HG02642 (cell line): ENCODE data around the gene COBL.

ENCODE experiments used
- ATAC-seq: cut with Tn5 transposase; IDR thresholded peaks from one replicate; pipeline ENCODE4 v1.9.1; 2021; ENCODE audit warnings: mild to moderate bottlenecking; ENCODE audit not compliant: unreplicated experiment, poor library complexity

Gene COBL

GRCh38 chr7:50988465-50988864 is 328.1 kb downstream of the COBL start:
- ATAC-seq = no peak

- no peak for ATAC-seq
Measured at GRCh38 chr7:50985096-50985495, 331.5 kb downstream of the COBL start.

DNA sequence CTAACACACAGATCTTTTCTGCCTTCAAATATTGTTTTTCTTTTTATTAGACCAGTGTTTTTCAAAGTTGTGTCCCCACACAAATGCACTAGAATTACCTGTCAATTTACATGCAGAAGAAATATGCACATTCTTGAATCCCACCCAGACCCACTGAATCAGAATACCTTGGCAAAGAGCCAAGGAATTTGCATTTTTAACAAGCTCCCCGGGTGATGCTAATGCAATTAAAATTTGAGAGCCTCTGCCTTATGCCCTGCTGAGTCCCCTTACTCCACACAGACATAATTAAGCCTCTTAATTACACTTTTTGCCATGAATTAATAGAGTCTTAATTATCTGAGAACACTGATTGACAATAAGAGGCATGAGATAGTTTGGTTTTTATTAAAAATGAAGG is 332.8 kb downstream of the COBL start:
- ATAC-seq = no peak

DNA sequence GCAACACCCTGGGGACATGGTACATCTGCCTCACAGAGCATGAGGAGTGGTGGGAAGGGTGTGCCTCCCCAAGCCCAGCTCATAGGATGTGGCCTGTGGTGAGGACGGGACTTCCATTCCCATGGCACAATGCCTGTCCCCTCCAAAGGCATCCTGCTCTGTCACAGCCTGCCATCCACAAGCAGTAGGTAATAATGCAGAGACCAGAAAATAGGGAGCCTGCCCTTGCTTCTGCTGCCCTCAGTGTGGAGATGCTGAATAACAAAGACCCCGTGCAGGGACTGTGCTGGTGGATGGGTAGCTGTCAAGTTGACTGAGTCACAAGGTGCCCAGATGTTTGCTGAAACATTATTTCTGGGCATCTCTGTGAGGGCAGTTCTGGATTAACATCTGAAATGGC is 334.0 kb downstream of the COBL start:
- ATAC-seq = no peak

- no peak for ATAC-seq
Measured at GRCh38 chr7:50981743-50982142, 334.9 kb downstream of the COBL start.

GRCh38 chr7:50980411-50980810 is 336.2 kb downstream of the COBL start:
- ATAC-seq = no peak

DNA sequence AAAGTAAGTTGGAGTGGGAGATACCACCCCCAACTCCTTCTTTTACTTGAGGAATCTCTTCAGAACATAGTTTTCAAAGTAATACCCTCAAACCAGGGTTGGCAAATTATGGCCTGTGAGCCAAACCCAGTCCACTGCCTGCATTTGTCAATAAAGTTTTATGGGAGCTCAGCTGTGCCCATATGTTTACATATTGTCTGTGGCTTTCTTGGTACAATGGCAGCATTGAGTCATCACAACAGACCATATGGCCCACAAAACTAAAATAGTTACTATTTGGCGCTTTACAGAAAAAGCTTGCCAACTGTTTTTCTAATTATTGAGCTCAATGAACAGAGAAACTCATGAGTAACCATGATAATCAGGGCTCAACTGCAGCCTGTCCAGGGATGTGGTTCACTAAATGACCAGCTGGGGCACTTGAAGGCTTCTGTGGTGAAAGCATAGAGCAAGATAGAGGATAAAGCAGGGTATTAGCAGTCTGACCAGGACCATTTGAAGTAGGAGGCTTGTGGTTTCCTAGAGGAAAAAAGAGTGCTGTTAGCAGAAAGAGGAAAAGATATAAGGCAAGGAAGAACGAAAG is 337.9 kb downstream of the COBL start:
- ATAC-seq = no peak

- no peak for ATAC-seq
Measured at GRCh38 chr7:50977421-50977820, 339.2 kb downstream of the COBL start.

- no peak for ATAC-seq
Measured at GRCh38 chr7:50976064-50976463, 340.5 kb downstream of the COBL start.

DNA sequence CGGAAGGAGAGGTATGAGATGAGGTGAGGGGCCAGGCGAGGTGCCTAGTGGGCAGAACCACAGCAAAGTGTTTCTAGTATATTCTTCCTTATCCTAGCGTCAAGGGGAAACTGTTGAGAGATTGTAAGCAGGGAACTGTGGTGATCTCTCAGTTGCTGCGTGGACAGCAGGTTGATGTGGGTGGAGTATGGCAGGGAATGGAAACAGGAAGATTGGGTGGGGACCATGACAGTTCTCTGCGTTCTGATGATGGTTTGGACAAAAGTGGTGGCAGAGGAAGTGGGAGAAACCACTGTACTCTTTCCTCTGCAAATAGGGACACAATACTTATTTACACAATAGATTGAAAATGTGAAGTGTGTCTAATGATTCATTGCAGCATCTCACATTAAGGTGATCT is 342.4 kb downstream of the COBL start:
- no peak for ATAC-seq

DNA sequence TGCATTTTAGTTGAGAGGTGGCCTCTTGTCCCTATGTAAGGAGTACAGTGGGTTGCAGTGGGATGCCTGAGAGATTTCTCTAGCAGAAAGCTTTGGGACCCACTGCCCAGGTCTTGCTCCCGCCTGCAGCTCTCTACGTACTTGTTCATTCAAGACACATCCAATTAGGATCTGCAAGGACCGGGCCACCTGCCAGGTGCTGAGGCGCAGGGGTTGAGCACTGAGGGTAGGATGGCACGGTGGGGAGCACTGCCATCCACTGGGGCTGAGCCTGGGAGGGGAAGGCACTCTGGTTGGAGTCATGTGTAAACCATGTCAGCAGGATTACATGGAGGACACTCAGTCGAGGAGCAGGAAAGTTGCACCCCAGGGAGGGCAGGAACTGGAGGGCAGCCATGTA is 342.8 kb downstream of the COBL start:
- ATAC-seq = no peak

DNA sequence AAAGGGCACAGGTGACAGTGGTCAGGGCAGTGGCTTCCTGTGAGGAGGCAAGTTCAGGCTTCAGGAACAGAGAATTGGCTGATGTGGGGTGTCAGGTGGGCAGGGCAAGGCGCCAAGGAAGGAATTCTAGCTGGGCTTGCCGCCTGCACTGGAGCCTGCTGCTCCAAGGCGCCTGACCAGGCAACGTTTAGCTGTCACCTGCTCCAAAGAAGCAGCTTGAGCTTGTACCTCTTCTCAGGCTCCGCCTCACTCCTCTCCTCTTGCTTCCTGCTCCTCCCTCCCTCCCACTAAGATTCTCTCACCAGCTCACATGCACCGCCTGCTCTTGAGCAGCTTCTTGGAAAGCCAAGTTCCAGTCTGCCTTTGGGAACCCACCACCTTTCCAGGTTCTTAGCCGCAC is 346.5 kb downstream of the COBL start:
- ATAC-seq = no peak
